ENCODE data around the gene SCNN1G.

Gene SCNN1G

DNA sequence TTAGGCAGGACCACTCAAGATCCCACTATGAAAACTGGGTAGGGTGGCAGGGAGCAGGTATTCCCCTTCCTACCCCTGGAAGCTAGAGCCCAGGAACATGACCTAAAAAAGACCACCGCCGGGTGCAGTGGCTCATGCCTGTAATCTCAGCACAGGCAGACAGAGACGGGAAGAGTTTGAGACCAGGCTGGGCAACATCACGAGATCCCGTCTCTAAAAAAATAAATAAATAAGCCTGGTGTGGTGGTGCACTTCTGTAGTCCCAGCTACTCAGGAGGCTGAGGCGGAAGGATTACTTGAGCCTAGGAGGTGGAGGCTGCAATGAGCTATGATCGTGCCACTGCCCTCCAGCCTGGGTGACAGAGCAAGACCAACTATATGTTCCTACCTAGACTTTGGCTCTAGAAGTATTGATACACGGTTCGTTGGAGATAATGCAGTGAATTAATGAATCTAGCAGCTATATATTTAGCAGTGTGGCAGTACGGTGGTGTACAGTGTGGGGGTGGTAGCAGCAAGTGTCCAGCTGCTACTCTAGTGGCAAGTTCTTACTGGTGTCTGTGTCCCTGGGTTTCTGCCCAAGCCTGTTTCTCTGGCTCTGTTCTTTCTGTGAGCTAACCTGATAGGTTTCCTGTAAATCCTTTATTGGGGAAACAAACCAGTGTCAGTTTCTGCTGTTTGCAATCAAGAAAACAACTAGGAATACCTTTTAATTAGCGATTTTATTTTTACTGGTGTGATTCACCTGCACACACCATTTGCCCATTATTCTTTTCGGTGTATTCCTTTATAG, 30.0 kb upstream of the SCNN1G start:
- no peak for DNase-seq

DNA sequence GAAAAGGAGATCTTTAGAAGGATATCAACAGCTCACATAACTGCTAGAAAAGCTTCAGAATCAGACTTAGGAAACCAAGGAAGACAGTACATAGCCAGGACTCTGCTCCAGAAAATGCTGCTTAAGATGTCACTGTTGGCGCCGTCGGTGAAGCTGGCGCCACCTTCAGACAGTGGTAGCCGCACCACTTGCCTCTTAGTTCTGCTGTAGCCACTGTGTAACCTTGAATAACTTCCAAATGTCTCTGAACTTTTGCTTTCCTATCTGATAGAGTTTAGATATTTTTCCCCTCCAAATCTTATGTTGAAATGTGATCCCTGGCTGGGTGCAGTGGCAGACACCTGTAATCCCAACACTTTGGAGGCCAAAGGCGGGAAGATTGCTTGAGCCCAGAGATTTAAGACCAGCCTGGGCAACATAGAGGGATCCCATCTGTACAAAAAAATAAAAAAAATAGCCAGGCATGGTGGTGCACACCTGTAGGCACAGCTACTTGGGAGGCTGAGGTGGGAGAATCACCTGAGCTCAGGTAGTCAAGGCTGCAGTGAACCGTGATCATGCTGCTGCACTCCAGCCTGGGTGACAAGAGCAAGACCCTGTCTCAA, 27.0 kb upstream of the SCNN1G start:
- DNase-seq = no peak

DNA sequence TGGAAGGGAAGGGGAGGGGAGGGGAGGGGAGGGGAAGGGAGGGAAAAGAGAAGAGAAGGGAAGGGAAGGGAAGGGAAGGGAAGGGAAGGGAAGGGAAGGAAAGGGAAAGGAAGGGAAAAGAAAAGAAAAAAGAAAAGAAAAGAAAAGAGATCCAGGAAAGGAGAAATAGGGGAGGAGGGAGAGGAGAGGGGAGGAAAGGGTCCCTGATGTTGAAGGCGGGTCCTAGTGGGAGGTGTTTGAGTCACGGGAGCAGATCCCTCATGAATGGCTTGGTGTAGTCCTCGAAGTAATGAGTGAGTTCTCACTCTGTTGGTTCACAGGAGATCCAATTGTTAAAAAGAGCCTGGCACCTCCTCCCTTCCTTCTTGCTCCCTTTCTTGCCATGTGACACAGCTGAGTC, 26.4 kb upstream of the SCNN1G start:
- no peak for DNase-seq

DNA sequence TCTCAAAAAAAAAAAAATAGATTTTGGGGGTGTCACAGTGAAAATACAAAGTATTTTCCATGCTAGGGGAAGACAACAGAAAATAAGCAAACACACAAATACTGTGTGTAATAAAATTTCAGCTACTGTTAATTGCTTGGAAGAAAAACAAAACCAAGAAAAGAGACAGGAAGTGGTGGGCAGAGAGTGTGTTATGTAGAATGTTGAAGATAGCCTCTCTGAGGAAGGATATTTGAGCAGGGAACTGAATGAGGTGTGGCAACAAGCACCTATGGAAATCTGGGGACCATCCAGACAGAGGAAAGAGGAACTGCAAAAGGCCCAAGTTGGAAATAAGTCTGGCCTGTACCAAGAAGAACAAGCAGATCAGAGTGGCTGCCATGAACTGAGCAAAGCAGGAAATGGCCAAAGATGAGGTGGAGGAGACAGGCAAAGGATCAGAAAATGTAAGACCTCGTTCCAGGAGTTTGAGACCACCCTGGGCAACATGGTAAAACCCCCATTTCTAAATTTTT, 25.5 kb upstream of the SCNN1G start:
- DNase-seq = no peak

DNA sequence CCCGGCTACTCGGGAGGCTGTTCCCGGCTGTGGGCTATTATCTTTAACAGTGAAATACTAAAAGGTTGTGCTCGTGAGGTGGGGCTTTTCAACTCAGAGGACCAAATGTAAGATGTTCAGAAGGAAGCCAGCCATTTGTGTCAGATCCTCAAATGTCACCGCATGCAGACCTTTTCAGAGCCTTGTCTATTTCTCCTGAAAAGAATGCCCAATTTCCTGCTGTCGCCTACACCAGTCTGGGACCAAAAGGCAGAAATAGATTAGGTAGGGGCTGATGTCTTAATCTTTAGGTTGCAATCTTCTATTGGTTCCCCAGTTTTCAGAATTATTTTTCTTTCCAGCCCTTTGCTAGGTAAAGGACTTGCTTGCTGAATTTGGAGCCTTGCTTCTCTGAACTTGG, 24.4 kb upstream of the SCNN1G start:
- no peak for DNase-seq

DNA sequence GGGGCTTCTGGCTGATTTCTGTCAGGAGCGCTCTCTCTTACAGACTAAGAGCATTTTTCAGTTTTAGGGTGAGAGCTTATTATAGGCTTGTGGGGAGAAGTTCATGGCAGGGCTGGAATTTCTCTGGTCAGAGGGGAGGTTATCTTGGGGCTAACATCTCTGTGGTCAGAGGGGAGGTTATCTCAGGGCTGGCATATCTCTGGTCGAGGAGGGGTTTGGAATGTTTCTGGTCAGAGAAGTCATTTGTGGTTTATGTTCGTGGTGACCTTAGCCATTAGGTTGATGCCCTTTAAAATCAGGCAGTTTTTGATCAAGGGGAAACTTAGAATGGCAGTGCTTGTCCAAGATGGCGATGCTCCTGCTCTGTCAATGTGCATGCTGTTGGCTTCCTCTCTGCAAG, 22.5 kb upstream of the SCNN1G start:
- DNase-seq = no peak

DNA sequence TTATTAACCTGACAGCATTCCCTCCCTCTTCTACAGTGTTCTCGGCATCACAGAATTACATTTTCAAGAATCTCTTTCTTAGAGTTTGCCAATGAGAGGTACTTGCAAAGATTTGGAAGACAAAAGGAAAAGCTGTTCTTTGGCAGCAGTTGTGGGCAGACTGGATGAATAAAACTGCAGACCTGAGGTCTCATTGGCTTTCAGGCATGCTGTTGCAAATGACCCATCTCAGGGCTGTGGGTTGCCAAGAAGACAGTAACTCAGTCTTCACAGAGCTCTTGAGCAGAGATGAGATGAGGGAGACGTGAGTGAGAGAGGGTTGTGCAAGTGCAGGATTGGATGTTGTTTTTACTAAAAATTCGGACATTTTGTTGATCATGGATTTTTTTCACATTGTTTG, 22.0 kb upstream of the SCNN1G start:
- no peak for DNase-seq

DNA sequence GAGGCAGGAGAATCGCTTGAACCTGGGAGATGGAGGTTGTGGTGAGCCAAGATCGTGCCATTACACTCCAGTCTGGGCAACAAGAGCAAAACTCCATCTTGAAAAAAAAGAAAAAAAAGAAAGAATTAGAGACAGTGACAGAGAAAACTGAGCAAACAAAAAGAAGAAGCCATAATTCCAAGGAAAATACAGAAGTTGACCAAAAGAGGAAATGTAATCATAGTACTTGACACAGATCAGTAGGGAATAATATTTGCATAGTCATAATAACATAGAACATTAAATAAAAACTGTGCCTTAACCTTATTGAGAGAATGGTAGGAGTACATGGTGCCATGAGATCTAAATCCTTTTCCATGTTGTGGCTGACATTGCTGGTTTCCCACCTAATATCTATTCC, 18.6 kb upstream of the SCNN1G start:
- no peak for DNase-seq

DNA sequence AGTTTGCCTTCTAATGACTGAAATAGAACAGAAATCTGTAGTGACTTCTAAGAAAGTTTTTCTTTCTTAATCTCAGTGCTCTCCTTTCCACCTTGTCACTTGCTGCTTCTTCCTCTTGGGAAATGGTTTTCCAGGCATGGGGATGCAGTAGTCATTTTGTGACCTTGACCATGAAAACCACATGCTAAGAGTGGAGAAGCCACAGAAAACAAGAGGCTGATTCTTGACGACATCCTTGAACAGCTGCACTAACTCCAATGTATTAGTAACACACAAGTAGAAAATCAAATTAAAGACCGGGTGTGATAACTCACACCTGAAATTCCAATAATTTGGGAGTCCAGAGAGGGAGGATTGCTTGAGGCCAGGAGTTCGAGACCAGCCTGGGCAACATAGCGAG, 17.8 kb upstream of the SCNN1G start:
- no peak for DNase-seq

DNA sequence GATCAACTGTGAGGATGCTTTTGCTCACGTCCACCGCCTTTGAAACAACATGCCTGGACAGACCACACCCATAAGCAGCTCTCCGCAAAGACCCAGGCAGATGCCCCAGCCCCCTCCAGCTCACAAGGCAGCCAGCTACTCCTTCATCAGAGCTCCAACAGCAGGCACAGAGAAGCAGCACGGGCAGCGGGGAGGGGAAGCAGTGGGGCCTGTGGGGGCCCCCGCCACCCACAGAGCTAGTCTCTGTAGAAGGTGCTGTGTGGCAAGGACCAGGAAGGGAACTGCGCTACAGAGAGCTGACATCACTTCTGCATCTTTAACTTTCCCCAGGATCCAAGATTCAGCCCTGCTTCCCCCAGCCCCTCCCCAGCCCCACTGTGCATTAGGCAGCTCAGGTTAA, 10.0 kb upstream of the SCNN1G start:
- no peak for DNase-seq

DNA sequence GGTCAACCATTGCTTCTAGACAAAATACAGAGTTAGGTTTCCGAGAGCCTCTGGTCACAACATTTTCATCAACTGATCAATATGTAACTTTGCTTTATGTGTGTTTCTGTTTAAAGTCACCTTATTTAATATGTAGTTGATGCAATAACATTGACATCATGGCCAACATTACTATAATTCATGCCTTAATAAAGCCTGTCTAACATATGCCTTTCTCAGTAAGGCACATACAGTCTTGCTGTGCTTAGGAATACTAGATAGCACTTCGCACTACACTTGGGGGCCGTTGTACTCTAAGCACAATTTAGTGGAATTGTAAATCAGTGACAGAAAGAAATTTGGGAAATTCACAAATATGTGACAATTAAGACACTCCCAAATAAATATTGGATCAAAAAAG, 9.6 kb upstream of the SCNN1G start:
- DNase-seq = no peak

DNA sequence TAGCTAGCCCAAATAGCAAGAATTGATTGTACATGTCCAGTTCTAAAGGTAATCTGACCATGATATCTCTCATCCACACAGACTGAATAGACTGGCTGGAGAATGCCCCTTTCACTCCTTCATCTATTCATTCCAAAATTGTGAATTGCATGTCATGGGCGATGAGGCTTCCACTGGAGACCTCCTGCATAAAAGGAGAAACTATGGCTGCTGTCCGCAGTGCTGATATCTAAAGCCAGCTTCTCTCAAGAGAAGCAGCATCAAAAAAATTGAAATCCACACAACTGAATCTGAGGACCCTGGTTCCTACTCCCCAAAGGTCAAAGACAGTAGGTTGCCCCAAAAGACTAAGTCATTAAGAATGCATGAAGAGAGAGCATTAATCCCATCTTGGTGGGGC, 7.9 kb upstream of the SCNN1G start:
- no peak for DNase-seq

DNA sequence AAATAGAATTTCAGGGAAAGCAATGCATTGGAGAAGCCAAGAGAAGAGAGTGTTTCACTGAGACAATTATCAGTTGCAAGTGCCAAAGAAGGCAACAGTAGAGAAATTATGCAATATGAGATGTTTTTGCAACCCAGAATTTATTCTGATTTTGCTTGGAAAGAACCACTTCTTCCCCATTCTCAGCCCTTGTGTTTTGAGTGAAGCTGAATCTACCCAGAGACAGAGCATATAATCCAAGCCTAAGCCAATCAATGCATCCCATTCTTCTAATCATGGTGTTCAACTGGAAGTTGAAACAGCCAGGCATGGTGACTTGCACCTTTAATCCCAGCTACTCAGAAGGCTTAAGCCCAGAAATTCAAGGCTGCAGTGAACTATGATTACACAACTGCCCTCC, 6.9 kb upstream of the SCNN1G start:
- no peak for DNase-seq

DNA sequence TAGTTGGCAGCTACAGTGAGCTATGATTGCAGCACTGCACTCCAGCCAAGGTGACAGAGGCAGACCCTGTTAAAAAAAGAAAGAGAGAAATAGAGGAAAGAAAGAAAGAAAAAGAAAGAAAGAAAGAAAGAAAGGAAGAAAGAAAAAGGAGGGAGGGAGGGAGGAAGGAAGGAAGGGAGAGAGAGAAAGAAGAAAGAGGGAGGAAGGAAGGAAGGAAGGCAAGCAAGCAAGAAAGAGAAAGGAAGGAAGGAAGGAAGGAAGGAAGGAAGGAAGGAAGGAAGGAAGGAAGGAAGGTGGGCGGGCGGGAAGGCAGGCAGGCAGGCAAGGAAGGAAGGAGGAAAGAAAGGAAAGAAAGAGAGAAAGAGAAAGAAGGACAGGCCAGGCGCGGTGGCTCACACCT, 1.0 kb upstream of the SCNN1G start:
- no peak for DNase-seq

DNA sequence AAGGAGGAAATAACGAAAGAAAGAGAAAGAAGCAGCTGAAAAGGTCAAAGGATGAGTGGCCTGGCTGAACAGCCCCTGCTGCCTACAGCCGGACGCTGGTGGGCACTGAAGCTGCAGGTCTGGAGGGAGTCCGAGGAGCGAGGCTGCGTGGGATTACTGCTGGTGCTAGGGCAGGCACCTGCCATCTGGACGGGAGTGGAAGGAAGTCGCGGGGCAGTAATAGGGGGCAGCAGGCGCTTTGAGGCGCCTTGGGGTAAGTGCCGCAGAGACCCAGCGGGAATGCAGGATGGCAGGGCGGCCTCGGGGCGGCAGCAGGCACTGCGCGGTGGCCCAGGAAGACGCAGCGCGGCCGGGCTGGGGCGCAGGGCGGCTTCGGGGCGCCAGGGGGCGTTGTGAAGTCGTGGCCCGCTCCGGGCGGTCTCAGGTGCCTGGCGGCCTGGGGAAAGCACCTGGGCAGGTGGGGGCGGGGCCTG, 303 bp upstream of the SCNN1G start:
- no peak for DNase-seq

DNA sequence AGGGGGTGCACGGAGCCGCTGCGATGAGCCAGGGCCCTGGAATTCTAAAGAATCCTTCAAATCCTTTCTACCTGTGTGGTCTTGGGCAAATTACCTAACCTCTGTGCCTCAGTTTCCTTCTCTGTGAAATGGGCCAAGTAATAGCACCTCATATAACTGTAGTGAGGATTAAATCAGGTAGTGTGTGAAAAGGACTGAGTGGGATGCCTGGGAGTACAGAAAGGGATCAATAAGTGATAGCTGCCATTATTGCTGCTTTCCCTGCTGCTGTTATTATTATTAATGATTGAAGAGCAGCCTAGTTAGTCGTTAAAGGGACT, 958 bp downstream of the SCNN1G start:
- DNase-seq = no peak

DNA sequence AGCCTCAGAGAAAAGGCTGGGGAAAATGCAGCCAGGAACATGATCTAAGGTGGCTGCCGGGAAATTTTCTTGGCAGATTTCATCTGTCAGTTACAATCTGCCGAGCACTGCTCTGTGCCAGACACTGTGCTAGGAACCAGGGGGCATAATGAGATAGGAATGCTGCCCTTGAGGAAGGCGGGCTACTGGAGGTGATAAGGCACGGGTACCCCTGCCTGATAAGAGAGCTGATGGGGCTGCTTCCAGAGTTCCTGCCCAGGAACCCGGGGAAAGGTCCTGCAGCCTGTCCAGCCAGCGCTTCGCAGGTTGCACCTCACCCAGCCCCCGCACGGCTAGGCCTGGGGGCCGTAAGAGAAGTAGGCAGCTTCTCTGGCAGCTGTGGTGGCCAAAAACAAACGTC, 3.1 kb downstream of the SCNN1G start:
- no peak for DNase-seq

DNA sequence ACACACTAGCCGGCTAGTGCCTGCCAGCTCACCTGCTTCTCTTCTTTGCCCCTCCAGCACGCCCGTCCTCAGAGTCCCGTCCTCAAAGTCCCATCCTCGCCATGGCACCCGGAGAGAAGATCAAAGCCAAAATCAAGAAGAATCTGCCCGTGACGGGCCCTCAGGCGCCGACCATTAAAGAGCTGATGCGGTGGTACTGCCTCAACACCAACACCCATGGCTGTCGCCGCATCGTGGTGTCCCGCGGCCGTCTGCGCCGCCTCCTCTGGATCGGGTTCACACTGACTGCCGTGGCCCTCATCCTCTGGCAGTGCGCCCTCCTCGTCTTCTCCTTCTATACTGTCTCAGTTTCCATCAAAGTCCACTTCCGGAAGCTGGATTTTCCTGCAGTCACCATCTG, 3.6 kb downstream of the SCNN1G start:
- DNase-seq = no peak

DNA sequence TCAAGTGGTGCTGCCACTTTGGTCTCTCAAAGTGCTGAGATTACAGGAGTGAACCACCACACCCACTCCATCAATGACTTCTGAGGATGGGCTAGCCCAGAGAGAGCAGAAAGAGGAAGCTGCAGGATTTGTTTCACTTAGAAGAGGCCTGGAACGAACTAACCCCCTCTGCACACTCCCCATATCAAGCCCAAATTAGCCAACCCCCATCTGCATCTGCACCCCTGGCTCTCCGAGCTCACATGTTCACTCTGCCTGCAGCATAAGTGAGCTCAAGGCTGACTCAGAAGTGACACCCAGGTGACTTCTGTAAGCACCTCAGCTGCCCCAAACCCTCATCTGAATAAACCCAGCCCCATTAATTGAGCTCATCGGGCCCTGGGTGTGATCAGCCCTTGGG, 4.8 kb downstream of the SCNN1G start:
- DNase-seq = no peak

DNA sequence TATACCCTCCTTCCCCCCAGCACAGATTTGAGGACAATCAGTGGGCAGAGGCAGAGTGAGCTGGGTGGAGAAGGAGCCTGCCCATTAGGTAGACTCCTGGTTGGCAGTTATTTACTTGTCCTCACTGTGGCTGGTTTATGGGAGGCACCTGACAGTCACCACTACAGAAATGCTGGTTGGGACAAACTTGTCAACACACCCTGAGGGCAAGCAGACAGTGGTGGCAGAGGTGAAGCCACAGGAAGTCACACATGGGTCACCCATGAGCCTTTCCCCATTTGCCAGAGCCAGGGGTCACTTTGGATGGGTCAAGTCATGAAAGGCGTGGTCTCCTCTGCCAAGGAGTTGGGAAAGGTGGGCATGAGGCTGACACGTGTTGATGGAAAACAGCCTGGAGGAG, 6.4 kb downstream of the SCNN1G start:
- DNase-seq = no peak

DNA sequence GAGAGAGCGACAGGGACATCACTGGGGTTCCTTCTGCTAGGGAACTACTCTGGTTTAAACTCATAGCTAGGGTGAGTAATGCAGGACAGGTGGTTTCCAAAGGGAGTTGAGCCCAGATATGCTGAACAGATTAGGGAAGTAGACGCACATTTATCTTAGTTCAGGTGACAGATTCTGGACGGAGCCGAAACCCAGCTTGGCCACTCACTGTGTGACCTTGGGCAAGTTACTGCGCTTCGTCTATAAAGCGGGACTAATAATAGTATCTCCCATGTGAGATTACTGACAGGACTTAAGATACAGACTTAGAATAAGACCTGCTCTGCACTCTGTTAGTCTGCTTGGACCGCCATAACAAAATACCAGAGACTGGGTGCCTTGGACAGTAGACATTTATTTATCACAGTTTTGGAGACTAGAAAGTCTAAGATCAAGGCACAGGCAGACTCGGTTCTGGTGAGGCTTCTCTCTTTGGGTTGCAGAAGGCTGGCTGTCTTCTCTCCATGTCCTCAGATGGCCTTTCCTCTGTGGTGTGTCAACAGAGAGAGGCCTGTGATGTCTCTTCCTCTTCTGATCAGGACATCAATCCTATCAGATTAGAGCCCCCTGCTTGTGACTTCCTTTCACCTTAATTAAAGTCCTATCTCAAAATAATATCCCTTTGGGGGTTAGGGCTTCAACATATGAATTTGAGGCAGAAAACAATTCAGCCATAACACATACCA, 12.1 kb downstream of the SCNN1G start:
- no peak for DNase-seq

DNA sequence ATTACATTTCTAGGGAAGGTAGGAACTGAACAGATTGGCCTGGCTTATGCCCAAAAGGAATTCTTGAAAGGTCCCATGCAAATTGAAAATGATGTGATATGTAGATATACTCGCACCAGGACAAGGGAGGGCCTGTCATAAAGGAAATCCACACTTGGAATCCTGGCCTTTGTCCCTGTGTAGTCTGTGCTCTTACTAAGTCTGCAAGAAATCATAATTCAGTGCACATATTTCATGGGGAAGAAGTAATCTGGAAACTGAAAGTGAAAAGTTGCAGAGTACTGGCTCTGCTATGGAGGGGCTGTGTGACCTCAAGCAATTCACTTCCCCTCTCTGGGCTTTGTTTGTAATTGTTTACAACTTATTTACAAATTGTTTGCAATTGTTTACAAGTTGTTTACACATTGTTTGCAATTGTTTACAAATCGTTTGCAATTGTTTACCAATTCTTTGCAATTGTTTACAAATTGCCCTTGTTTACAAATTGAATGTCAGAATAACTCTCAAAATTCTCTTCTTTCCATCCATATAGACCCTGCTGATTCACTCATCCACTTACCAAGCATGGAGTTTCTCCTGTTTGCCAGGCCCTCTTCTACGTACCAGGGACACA, 12.9 kb downstream of the SCNN1G start:
- DNase-seq = no peak

DNA sequence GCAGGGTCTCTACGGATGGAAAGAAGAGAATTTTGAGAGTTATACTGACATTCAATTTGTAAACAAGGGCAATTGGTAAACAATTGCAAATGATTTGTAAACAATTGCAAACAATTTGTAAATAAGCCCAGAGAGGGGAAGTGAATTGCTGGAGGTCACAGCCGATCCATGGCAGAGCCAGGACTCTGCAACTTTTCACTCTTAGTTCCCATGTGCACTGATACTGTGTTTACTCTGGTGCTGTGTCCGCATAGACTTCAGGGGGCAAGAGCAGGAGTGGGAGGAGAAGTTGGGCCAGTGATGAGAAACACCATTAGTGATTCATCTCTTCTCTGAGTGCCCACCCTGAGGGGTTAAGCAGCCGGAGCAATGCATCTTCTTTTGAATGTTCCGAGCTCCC, 14.0 kb downstream of the SCNN1G start:
- no peak for DNase-seq

DNA sequence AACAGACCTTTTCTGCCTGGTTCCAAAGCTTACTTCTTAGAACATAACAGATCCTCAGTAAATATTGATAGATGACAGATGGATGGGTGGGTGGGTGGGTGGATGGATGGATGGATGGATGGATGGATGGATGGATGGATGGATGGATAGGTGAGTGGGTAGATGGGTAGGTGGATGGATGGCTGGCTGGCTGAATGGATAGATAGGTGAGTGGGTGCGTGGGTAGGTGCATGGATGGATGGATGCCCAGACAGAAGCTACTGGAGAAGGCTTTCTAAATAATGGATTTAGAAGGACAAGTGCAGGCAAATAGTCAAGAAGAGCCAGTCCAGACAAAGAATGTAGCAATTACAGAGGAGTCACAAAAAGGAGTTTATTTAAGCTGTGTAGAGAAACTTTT, 19.6 kb downstream of the SCNN1G start:
- DNase-seq = no peak

All from SHP77 treated with DMSO at 0.1 percent for 48 hours (cell line).